K562 (cell line): ENCODE results near the gene PTRH2. TPM values are rescaled to one million over a fixed set of nuclear protein-coding genes. Genes with fewer than 3 reads are reported as not detected.
"Not testable (repeated sequence)": the region's sequence is repeated elsewhere in the genome, so short reads cannot be mapped to it uniquely, and the experiment has no call there.

Experiments used
- ATAC-seq: fragments of 200-7000 bp; cut with Tn5 transposase; 3 replicates; pipeline ENCODE4 v1.9.1; 2020; ENCODE audit warnings: moderate library complexity
- BruUV-seq: library from RNA; stranded (reverse); fragments of 400-500 nt; replicated peaks from 2 replicates; lab custom pipeline; 2021; lab: Mats Ljungman, UMichigan
- CTCF ChIA-PET: fragments of 300-600 bp; formaldehyde crosslinking; extraction: SDS; loops from one replicate; lab custom pipeline; 2021; ENCODE audit warnings: low intra/inter-chr PET ratio; lab: Yijun Ruan, JAX
- POLR2A ChIA-PET: fragments of 300-600, 350-650 bp; sonication (Branson Sonifier 250); formaldehyde crosslinking; extraction: SDS; loops from one replicate; lab custom pipeline; 2021; ENCODE audit warnings: antibody characterized with exemption, inconsistent platforms; lab: Yijun Ruan, JAX
- DNase-seq, 4 experiments: peaks; one replicate each; pipeline versions ENCODE4 v3.0.0 to v3.0.0-alpha.2; 2011 to 2018; ENCODE audit warnings: low spot score in 3 of 4, mixed read lengths in 3 of 4; ENCODE audit errors: extremely low read depth in 1 of 4
- FAIRE-seq: peaks from 2 replicates; lab custom pipeline; 2011; peaks lifted over from hg19 to GRCh38; lab: Jason Lieb, UNC
- H2AFZ ChIP-seq: 2 replicates; pipeline ENCODE4 v1.6.0; 2011; ENCODE audit warnings: low read depth, low read length, control low read depth, inconsistent platforms
- H3K27ac ChIP-seq: fragments of 200-600 bp; 3 replicates; pipeline ENCODE4 v1.8.0; 2011; ENCODE audit warnings: low read depth, mild to moderate bottlenecking, control low read depth, inconsistent platforms, low read length, moderate library complexity, mixed read lengths; ENCODE audit errors: extremely low read depth
- H3K27me3 ChIP-seq, 2 experiments: fragments of 300-600 bp in 1 of 2; 2 replicates in 1 of 2; 3 replicates in 1 of 2; pipeline versions ENCODE4 v1.6.0 to v1.8.0; 2011; ENCODE audit warnings: inconsistent platforms in 2 of 2, low read length in 2 of 2, mild to moderate bottlenecking in 1 of 2, mixed read lengths in 1 of 2, moderate library complexity in 1 of 2; ENCODE audit not compliant: control insufficient read depth in 2 of 2, insufficient read depth in 2 of 2
- H3K36me3 ChIP-seq: fragments of 300-600 bp; 3 replicates; pipeline ENCODE4 v1.8.0; 2011; ENCODE audit warnings: mild to moderate bottlenecking, low read length, inconsistent platforms; ENCODE audit not compliant: control insufficient read depth, insufficient read depth
- H3K4me1 ChIP-seq, 2 experiments: fragments of 200-600 bp in 1 of 2; replicated peaks in 1 of 2; 2 replicates in 1 of 2; 3 replicates in 1 of 2; pipeline versions ENCODE4 v1.5.1 to v1.8.0; 2011; ENCODE audit warnings: inconsistent platforms in 2 of 2, low read length in 2 of 2, mild to moderate bottlenecking in 1 of 2, mixed read lengths in 1 of 2, moderate library complexity in 1 of 2; ENCODE audit not compliant: control insufficient read depth in 2 of 2, insufficient read depth in 2 of 2
- H3K4me2 ChIP-seq: 2 replicates; pipeline ENCODE4 v1.6.1; 2011; ENCODE audit warnings: low read length, control low read depth, inconsistent platforms, mixed read lengths; ENCODE audit not compliant: insufficient read depth
- H3K4me3 ChIP-seq: fragments of 200-600 bp; sonication (generic), shearing (Covaris generic); 2 replicates; pipeline ENCODE4 v1.5.1; 2016; ENCODE audit warnings: control low read depth, inconsistent platforms
- H3K79me2 ChIP-seq: fragments of 200-600 bp; 3 replicates; pipeline ENCODE4 v1.8.0; 2011; ENCODE audit warnings: low read length, inconsistent platforms; ENCODE audit not compliant: control insufficient read depth, insufficient read depth
- H3K9ac ChIP-seq, 2 experiments: 2 replicates each; pipeline versions ENCODE4 v1.6.0 to v1.6.1; 2011; ENCODE audit warnings: low read depth in 2 of 2, low read length in 2 of 2, control low read depth in 1 of 2, inconsistent platforms in 1 of 2, mild to moderate bottlenecking in 1 of 2, mixed read lengths in 1 of 2; ENCODE audit not compliant: insufficient read depth in 1 of 2
- H3K9me1 ChIP-seq: one replicate; pipeline ENCODE4 v1.6.0; 2011; ENCODE audit warnings: inconsistent platforms, mild to moderate bottlenecking, low read length, moderate library complexity; ENCODE audit not compliant: control insufficient read depth, insufficient read depth
- H3K9me3 ChIP-seq: replicated peaks from 2 replicates; pipeline ENCODE4 v1.5.1; 2011; ENCODE audit warnings: low read depth, low read length, inconsistent platforms; ENCODE audit not compliant: control insufficient read depth, insufficient read depth
- H4K20me1 ChIP-seq: replicated peaks from 2 replicates; pipeline ENCODE4 v1.6.1; 2011; ENCODE audit warnings: low read length, inconsistent platforms, mixed read lengths; ENCODE audit not compliant: control insufficient read depth, insufficient read depth
- ETV5 ChIP-seq: sonication (generic); formaldehyde crosslinking; IDR thresholded peaks from 2 replicates; pipeline ENCODE4 v1.4.0; 2020; ENCODE audit warnings: low read depth, mild to moderate bottlenecking, missing genetic modification reagents
- GMEB1 ChIP-seq: fragments of 250-450 bp; sonication (Bioruptor Pico); IDR thresholded peaks from 2 replicates; pipeline ENCODE4 v1.4.0; 2020; ENCODE audit warnings: mild to moderate bottlenecking
- KHSRP ChIP-seq: fragments of 450-650 bp; IDR thresholded peaks from 2 replicates; pipeline ENCODE4 v1.6.1; 2017
- SRSF1 ChIP-seq: fragments of 200-400 bp; formaldehyde crosslinking; IDR thresholded peaks from 2 replicates; pipeline ENCODE4 v1.6.1; 2017; ENCODE audit warnings: mild to moderate bottlenecking, low read depth, low read length, moderate library complexity
- ZNF263 ChIP-seq: sonication (generic); formaldehyde crosslinking; IDR thresholded peaks from 2 replicates; pipeline ENCODE4 v1.8.0; 2022; ENCODE audit warnings: mild to moderate bottlenecking, missing genetic modification reagents, borderline replicate concordance
- WGBS: fragments of 100-300 bp; shearing (Covaris generic); methylation state at CpG from one replicate; pipeline ENCODE4 v1.1.6; 2016; ENCODE audit warnings: low coverage, mixed read lengths; ENCODE audit not compliant: insufficient coverage; ENCODE audit errors: missing lambda C conversion rate; 5-methylcytosine and 5-hydroxymethylcytosine counted together
- in situ Hi-C: fragments of 300-500 bp; cut with MboI; formaldehyde crosslinking; loops from 4 replicates; pipeline ENCODE4 v1.15.0; 2018; ENCODE audit warnings: inconsistent platforms, mixed read lengths
- intact Hi-C: fragments of 100-400 bp; cut with micrococcal nuclease; formaldehyde crosslinking; loops from 2 replicates; pipeline ENCODE4 v1.14.2; 2022
- polyA plus RNA-seq, 8 experiments: library from polyadenylated mRNA; depleted of rRNA in 4 of 8; stranded (reverse) in 5 of 8; unstranded in 3 of 8; fragments of >200 nt; fragmentation: Nextera tagmentation in 2 of 8; fragmentation: Illumina TruSeq in 1 of 8; extraction: Ambion mirVana in 2 of 8; extraction: Trizol in 1 of 8; gene quantifications; 2 replicates each; pipeline versions ENCODE4 v1.2.1 to v1.2.3, GENCODE V29; 2011 to 2014; ENCODE audit warnings: inconsistent platforms in 1 of 8, missing spikeins in 1 of 8
- total RNA-seq, 7 experiments: library from RNA; depleted of rRNA in 6 of 7; stranded (reverse); fragments of >200 nt in 6 of 7; fragmentation: Illumina TruSeq in 2 of 7; extraction: Trizol in 2 of 7; gene quantifications; 2 replicates each; pipeline versions ENCODE4 v1.2.1 to v1.2.3, GENCODE V29; 2011 to 2021; ENCODE audit warnings: low replicate concordance in 1 of 7
- TF ChIP-seq, protein P1 (sequence below): sonication (generic); formaldehyde crosslinking; IDR thresholded peaks from 2 replicates; pipeline ENCODE4 v1.8.0; 2023; ENCODE audit warnings: mild to moderate bottlenecking, missing genetic modification reagents
- TF ChIP-seq, protein P2 (sequence below): fragments of 450-650 bp; conservative IDR thresholded peaks from 2 replicates; pipeline ENCODE4 v1.6.1; 2016; ENCODE audit warnings: missing genetic modification characterization, low read depth, mild to moderate bottlenecking, missing compliant biosample characterization, moderate library complexity

Gene PTRH2
- total and polyA plus RNA-seq, 9 of the 15 experiments (the other 6 are each of a cell fraction or from before 2014, with no cell fraction given) = 53.1 to 210 (median 126) TPM

DNA sequence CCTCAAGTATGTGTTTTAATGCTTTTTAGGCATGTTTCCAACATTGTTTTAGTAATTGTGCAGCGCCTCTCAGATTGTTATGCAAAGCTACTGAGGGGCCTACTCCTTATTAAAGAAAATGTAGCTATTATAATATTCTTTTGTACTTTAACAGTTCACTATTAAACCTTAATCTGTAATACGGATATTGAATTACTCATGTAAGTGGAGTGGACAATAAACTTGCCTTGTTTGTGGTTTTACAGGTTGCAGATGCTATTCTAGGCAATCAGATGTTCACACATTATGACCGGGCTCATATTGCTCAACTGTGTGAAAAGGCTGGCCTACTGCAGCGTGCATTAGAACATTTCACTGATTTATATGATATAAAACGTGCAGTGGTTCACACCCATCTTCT lies 41.0 kb downstream of the PTRH2 start (continued):
- TF ChIP-seq, protein P1, sequence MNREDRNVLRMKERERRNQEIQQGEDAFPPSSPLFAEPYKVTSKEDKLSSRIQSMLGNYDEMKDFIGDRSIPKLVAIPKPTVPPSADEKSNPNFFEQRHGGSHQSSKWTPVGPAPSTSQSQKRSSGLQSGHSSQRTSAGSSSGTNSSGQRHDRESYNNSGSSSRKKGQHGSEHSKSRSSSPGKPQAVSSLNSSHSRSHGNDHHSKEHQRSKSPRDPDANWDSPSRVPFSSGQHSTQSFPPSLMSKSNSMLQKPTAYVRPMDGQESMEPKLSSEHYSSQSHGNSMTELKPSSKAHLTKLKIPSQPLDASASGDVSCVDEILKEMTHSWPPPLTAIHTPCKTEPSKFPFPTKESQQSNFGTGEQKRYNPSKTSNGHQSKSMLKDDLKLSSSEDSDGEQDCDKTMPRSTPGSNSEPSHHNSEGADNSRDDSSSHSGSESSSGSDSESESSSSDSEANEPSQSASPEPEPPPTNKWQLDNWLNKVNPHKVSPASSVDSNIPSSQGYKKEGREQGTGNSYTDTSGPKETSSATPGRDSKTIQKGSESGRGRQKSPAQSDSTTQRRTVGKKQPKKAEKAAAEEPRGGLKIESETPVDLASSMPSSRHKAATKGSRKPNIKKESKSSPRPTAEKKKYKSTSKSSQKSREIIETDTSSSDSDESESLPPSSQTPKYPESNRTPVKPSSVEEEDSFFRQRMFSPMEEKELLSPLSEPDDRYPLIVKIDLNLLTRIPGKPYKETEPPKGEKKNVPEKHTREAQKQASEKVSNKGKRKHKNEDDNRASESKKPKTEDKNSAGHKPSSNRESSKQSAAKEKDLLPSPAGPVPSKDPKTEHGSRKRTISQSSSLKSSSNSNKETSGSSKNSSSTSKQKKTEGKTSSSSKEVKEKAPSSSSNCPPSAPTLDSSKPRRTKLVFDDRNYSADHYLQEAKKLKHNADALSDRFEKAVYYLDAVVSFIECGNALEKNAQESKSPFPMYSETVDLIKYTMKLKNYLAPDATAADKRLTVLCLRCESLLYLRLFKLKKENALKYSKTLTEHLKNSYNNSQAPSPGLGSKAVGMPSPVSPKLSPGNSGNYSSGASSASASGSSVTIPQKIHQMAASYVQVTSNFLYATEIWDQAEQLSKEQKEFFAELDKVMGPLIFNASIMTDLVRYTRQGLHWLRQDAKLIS (CRISPR knock-in tag) = no peak
- TF ChIP-seq ETV5 (CRISPR knock-in tag) = no peak
- no peak for TF ChIP-seq ZNF263 (CRISPR knock-in tag)
- TF ChIP-seq SRSF1 = no peak
- TF ChIP-seq, protein P2, sequence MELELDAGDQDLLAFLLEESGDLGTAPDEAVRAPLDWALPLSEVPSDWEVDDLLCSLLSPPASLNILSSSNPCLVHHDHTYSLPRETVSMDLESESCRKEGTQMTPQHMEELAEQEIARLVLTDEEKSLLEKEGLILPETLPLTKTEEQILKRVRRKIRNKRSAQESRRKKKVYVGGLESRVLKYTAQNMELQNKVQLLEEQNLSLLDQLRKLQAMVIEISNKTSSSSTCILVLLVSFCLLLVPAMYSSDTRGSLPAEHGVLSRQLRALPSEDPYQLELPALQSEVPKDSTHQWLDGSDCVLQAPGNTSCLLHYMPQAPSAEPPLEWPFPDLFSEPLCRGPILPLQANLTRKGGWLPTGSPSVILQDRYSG = no peak
- no peak for TF ChIP-seq GMEB1
- no peak for TF ChIP-seq KHSRP
- TF ChIP-seq, all 486 proteins: peak for 0

GRCh38 chr17:59656624-59657023 lies 50.6 kb downstream of the PTRH2 start:
- H3K9me1 ChIP-seq, H2AFZ ChIP-seq, H3K4me3 ChIP-seq, CTCF ChIA-PET, FAIRE-seq, in situ Hi-C loops, BruUV-seq, H3K4me2 ChIP-seq, ATAC-seq, H3K4me1 ChIP-seq, DNase-seq, H3K9me3 ChIP-seq, H3K9ac ChIP-seq, H3K27ac ChIP-seq, H3K79me2 ChIP-seq, intact Hi-C loops, H3K27me3 ChIP-seq, H4K20me1 ChIP-seq: not testable (repeated sequence)
- H3K36me3 ChIP-seq = peaks cover 90% of the 10 kb centered on the region
- 95% methylated on average over 7 of the region's 7 CpGs for WGBS
- POLR2A ChIA-PET = interaction anchor here (1.2 to 2.0 kb wide), 4 partner anchors 13 to 38 kb away, joined by 3 to 7 read pairs (median 5); partner anchors contain the start of gene CLTC
